Measurements from ENCODE around the gene GLI2.
A peak's percentile ranks its signal among the peaks of the same experiment; 100 is the strongest.

- peak; percentile 30 for TF ChIP-seq RAD21 (IDR thresholded peaks at IDR 0.05; ENCODE audit: low read length)
- TF ChIP-seq POLR2A (IDR thresholded peaks at IDR 0.05; ENCODE audit: low read depth, low read length): peak; percentile 53
- TF ChIP-seq CTCF (conservative IDR thresholded peaks at IDR 0.05; ENCODE audit: low read depth, low read length): peak; percentile 32; the same call in 1 of the 2 replicates
- TF ChIP-seq NFE2L2 (IDR thresholded peaks at IDR 0.05; ENCODE audit: low read depth, low read length): 0 out of 2 replicates have a peak, but pooled peaks have one; percentile 5
- peak; percentile 90 for TF ChIP-seq RCOR1 (IDR thresholded peaks at IDR 0.05; ENCODE audit: insufficient replicate concordance, low read length)
- peak; percentile 42; the same call in 1 of the 2 replicates for TF ChIP-seq MAZ (IDR thresholded peaks at IDR 0.05; ENCODE audit: borderline replicate concordance, low read depth, low read length)
- TF ChIP-seq FOS (IDR thresholded peaks at IDR 0.05; ENCODE audit: low read depth, low read length): no peak; the same call in 1 of the 2 replicates
- TF ChIP-seq RFX5 (IDR thresholded peaks at IDR 0.05; ENCODE audit: low read depth, low read length): no peak
- peak; percentile 37 for TF ChIP-seq SMC3 (IDR thresholded peaks at IDR 0.05; ENCODE audit: low read depth, low read length)
- TF ChIP-seq USF2 (IDR thresholded peaks at IDR 0.05; ENCODE audit: low read depth, low read length): peak; percentile 9; the same call in 1 of the 2 replicates
- peak; percentile 62; the same call in 1 of the 2 replicates for TF ChIP-seq MXI1 (IDR thresholded peaks at IDR 0.05; ENCODE audit: borderline replicate concordance, low read depth, low read length)
- TF ChIP-seq, protein P1, sequence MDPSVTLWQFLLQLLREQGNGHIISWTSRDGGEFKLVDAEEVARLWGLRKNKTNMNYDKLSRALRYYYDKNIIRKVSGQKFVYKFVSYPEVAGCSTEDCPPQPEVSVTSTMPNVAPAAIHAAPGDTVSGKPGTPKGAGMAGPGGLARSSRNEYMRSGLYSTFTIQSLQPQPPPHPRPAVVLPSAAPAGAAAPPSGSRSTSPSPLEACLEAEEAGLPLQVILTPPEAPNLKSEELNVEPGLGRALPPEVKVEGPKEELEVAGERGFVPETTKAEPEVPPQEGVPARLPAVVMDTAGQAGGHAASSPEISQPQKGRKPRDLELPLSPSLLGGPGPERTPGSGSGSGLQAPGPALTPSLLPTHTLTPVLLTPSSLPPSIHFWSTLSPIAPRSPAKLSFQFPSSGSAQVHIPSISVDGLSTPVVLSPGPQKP (IDR thresholded peaks at IDR 0.05; ENCODE audit: borderline replicate concordance, low read depth, low read length): no peak
Measured at GRCh38 chr2:120779781-120780283, 44.2 kb downstream of the GLI2 start.

All from IMR-90 (cell line).